ENCODE results near the gene SPTBN2. TPM values are rescaled to one million over a fixed set of nuclear protein-coding genes. Genes with fewer than 3 reads are reported as not detected.

The SPTBN2 gene
- total RNA-seq, 3 donors from 2014 or later (not counting 1 experiment from before 2014, with no cell fraction given), result 1.1 TPM; not detected in 2

- Mint-ChIP-seq H3K36me3 (peaks cover 13% of the 10 kb centered on the region), H3K4me1 (peaks cover 18 to 40% of the 10 kb centered on the region in 2 donors), H3K27me3 (ENCODE audit: low read depth in 2 of 2) (no peaks in the 10 kb centered on the region), H3K9me3 (no peaks in the 10 kb centered on the region), H3K4me3 (no peak overlapping the region), H3K27ac (peak overlapping the region in 1 of 2 donors; percentile 61)
- intact Hi-C loops (cut with micrococcal nuclease), result no loop called here
- Histone ChIP-seq H3K27ac (ENCODE audit: low read length) (no peak overlapping the region), H3K36me3 (ENCODE audit: control insufficient read depth, insufficient read depth, low read length) (peaks cover 32% of the 10 kb centered on the region), H3K9me3 (ENCODE audit: control insufficient read depth, insufficient read depth, low read length) (no peaks in the 10 kb centered on the region), H3K4me1 (ENCODE audit: control insufficient read depth, insufficient read depth, low read length) (peaks cover 2% of the 10 kb centered on the region), H3K4me3 (ENCODE audit: low read length) (no peak overlapping the region), H3K27me3 (ENCODE audit: control insufficient read depth, insufficient read depth, low read length) (no peaks in the 10 kb centered on the region)
- WGBS (ENCODE audit: insufficient coverage), result 86% methylated on average over 1 of the region's 2 CpGs
- ATAC-seq (peak in 1 of 3 donors; percentile 10), DNase-seq (no peak)
- TF ChIP-seq CTCF (IDR thresholded peaks at IDR 0.05), result no peak
These were observed 78.0 kb downstream of the SPTBN2 start for GRCh38 chr11:66651016-66651415.

- peaks cover 29 to 46% of the 10 kb centered on the region in 2 donors for H3K4me1 Mint-ChIP-seq
- intact Hi-C loops (cut with micrococcal nuclease), result no loop called here
- no peak overlapping the region for H3K4me3 Mint-ChIP-seq
- peaks cover 40% of the 10 kb centered on the region for H3K36me3 ChIP-seq (ENCODE audit: control insufficient read depth, insufficient read depth, low read length)
- no peak overlapping the region for H3K4me3 ChIP-seq (ENCODE audit: low read length)
- no peaks in the 10 kb centered on the region for H3K9me3 ChIP-seq (ENCODE audit: control insufficient read depth, insufficient read depth, low read length)
- ATAC-seq, result no peak
- no peaks in the 10 kb centered on the region for H3K9me3 Mint-ChIP-seq
- peaks cover 22% of the 10 kb centered on the region for H3K36me3 Mint-ChIP-seq
- H3K4me1 ChIP-seq (ENCODE audit: control insufficient read depth, insufficient read depth, low read length), result peaks cover 5% of the 10 kb centered on the region
- H3K27ac Mint-ChIP-seq, result no peak overlapping the region
- no peak for DNase-seq
- no peaks in the 10 kb centered on the region for H3K27me3 Mint-ChIP-seq (ENCODE audit: low read depth in 2 of 2)
- no peaks in the 10 kb centered on the region for H3K27me3 ChIP-seq (ENCODE audit: control insufficient read depth, insufficient read depth, low read length)
- no peak overlapping the region for H3K27ac ChIP-seq (ENCODE audit: low read length)
- no peak for TF ChIP-seq CTCF (IDR thresholded peaks at IDR 0.05)
- 95% methylated on average over 5 of the region's 5 CpGs for WGBS (ENCODE audit: insufficient coverage)
These were observed 79.1 kb downstream of the SPTBN2 start for GRCh38 chr11:66649903-66650302.

GRCh38 chr11:66646828-66647227 lies 82.2 kb downstream of the SPTBN2 start:
- Mint-ChIP-seq H3K36me3 (peaks cover 45% of the 10 kb centered on the region), H3K27ac (peak overlapping the region; percentile 60 to 80), H3K4me3 (peak overlapping the region; percentile 1), H3K4me1 (peaks cover 57 to 59% of the 10 kb centered on the region in 2 donors), H3K27me3 (ENCODE audit: low read depth in 2 of 2) (no peaks in the 10 kb centered on the region), H3K9me3 (no peaks in the 10 kb centered on the region)
- no peaks in the 10 kb centered on the region for H3K27me3 ChIP-seq (ENCODE audit: control insufficient read depth, insufficient read depth, low read length)
- no peak overlapping the region for H3K27ac ChIP-seq (ENCODE audit: low read length)
- intact Hi-C loops (cut with micrococcal nuclease), result no loop called here
- no peak overlapping the region for H3K4me3 ChIP-seq (ENCODE audit: low read length)
- 85% methylated on average over 4 of the region's 4 CpGs for WGBS (ENCODE audit: insufficient coverage)
- peaks cover 18% of the 10 kb centered on the region for H3K4me1 ChIP-seq (ENCODE audit: control insufficient read depth, insufficient read depth, low read length)
- ATAC-seq (no peak), DNase-seq (no peak)
- peaks cover 66% of the 10 kb centered on the region for H3K36me3 ChIP-seq (ENCODE audit: control insufficient read depth, insufficient read depth, low read length)
- no peaks in the 10 kb centered on the region for H3K9me3 ChIP-seq (ENCODE audit: control insufficient read depth, insufficient read depth, low read length)
- no peak for TF ChIP-seq CTCF (IDR thresholded peaks at IDR 0.05)

- H3K4me3 ChIP-seq (ENCODE audit: low read length), result no peak overlapping the region
- H3K9me3 ChIP-seq (ENCODE audit: control insufficient read depth, insufficient read depth, low read length), result no peaks in the 10 kb centered on the region
- H3K27me3 ChIP-seq (ENCODE audit: control insufficient read depth, insufficient read depth, low read length), result no peaks in the 10 kb centered on the region
- no peaks in the 10 kb centered on the region for H3K9me3 Mint-ChIP-seq
- H3K4me1 Mint-ChIP-seq, result peaks cover 86 to 88% of the 10 kb centered on the region in 2 donors
- no peak overlapping the region for H3K27ac ChIP-seq (ENCODE audit: low read length)
- H3K36me3 ChIP-seq (ENCODE audit: control insufficient read depth, insufficient read depth, low read length), result peaks cover 82% of the 10 kb centered on the region
- H3K27me3 Mint-ChIP-seq (ENCODE audit: low read depth in 2 of 2), result no peaks in the 10 kb centered on the region
- no peak for DNase-seq
- no peak for TF ChIP-seq CTCF (IDR thresholded peaks at IDR 0.05)
- peaks cover 54% of the 10 kb centered on the region for H3K36me3 Mint-ChIP-seq
- WGBS (ENCODE audit: insufficient coverage), result 96% methylated on average over 24 of the region's 24 CpGs
- H3K4me1 ChIP-seq (ENCODE audit: control insufficient read depth, insufficient read depth, low read length), result peaks cover 39% of the 10 kb centered on the region
- ATAC-seq, result no peak
- peak overlapping the region; percentile 13 for H3K4me3 Mint-ChIP-seq
- intact Hi-C loops (cut with micrococcal nuclease), result no loop called here
- peak overlapping the region; percentile 57 to 88 for H3K27ac Mint-ChIP-seq
These were observed 85.1 kb downstream of the SPTBN2 start for GRCh38 chr11:66643745-66644437.
